Stimulated activated CD4-positive, alpha-beta T cell treated with anti-CD3 and anti-CD28 coated beads, Interleukin-2, amount 100 ng/mL, for 4 hours (primary cell): ENCODE results near the gene SENP1.

Experiments used
- DNase-seq: peaks from one replicate; pipeline ENCODE4 v3.0.0-alpha.2; 2020; ENCODE audit warnings: low read depth

Gene SENP1

DNA sequence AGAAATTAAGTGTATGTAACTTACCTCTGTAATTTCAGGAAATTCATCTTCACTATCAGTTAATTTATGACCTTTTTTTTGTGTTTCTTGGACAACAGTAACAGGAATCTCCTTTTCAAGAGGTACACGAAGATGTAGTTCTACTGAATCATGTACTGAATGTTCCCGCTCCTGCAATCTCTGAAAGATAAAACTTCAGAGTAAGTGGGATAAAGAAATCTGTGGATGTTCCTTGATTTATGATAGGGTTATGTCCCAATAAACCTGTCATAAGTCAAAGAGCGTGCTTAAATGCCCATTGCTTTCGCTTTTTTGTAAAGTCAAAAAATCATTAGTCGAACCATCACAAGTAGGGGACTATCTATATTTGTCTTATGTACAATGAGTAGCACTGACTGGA, 40.8 kb downstream of the SENP1 start:
- DNase-seq, result no peak

DNA sequence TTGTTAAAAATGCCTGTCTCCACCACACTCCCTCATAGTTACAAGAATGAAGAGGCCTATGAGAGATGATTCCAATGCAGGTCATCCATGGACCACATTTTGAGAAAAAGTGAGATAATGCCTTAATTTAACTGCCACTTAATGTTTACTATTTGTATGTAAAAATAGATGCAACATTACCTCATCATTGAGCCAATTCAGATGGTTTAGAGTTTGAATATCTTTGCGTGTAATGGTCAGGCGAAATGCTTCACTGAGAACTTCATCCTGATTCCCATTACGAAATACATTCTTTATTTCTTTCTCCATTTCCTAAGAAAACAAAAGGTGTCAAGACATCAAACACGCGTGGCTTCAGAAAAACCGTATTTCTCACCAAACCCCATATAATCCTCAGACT, 42.3 kb downstream of the SENP1 start:
- DNase-seq, result no peak

- no peak for DNase-seq
Measured at GRCh38 chr12:48061938-48062719, 43.8 kb downstream of the SENP1 start.

DNA sequence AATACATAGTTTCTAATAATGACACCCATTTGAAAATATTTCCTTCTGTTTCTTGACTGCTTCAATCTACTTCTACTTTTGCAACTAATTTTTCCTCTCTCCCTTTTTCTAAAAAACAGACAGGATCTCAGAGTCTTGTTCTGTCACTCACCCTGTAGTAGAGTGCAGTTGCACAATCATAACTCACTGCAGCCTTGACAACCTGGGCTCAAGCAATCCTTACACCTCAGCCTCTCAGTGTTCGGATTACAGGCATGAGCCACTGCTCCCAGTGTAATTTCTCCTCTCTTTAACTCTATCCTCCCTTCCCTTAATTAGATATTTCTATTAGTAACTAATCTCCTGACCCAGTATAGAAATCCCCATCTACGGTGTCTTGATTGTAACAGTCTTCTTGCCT, 45.4 kb downstream of the SENP1 start:
- DNase-seq, result no peak

DNA sequence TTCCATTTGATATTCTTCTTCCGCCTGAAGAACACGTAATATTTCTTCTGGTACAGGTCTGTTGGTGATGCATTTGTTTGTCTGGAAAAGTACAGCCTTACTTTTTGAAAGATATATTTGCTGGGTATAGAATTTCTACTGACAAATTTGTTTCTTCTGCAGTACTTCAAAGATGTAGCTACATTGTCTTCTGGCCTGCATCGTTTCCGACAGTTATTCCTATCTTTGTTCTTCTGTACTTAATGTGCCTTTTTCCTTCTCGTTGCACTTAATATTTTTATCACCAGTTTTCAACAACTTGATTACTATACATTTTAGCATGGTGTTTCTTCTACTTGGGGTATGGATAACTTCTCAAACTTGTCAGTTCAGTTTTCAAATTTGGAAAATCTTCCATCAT, 47.1 kb downstream of the SENP1 start:
- no peak for DNase-seq

DNA sequence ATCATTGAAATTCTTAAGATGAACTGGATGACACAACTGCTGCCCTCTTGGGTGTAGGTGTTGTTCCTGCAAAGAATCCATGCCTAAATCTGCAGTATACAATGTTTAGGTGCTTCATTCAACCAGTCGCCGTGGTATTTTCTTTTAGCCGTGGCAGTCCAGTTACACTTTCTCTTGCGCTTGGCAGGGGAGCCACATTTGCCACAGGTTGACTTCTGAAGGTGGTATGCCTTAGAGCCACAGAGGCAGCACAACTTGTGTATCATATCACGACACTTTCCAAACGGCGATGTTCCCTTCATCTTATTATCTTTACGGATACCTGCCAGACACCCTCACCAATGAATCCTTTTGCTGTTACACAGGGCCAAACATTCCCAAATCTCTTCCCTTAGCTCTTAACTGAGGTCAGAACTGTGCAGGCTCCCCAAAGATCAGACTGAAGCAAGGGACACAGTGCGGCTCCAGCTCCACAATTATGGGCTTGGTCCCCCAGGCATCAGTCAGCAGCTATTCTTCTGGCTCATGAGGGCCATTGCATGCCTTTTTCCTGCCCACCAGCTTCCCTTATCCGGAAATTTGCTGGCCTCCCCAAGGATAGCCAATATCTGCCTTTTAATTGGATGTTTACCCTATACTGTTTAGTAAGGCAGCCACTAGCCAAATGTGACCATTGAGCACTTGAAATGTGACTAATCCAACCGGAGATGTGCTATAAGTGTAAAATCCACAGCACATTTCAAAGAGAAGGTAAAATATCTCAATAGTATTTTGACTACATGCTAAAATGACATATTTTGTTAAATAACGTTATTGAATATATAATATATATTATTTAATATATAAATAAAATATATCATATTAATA, 50.7 kb downstream of the SENP1 start:
- no peak for DNase-seq

DNA sequence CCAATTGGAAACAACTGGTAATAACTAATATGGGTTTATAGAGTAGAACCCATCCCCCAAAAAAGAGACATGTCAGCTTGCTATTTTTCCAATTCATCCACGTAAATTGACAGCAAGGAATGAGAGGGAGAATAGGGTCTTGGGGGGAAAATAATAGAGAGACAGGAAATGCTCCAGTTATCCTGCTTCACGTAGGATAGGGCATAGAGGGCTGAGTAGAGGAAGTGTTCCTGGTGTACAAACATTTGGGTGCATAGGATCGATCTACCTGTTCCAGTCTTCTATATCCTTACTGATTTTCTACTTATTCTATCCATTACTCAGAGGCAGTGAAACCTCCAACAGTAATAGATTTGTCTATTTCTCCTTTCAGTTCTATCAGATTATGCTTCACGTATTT, 52.0 kb downstream of the SENP1 start:
- DNase-seq, result no peak

DNA sequence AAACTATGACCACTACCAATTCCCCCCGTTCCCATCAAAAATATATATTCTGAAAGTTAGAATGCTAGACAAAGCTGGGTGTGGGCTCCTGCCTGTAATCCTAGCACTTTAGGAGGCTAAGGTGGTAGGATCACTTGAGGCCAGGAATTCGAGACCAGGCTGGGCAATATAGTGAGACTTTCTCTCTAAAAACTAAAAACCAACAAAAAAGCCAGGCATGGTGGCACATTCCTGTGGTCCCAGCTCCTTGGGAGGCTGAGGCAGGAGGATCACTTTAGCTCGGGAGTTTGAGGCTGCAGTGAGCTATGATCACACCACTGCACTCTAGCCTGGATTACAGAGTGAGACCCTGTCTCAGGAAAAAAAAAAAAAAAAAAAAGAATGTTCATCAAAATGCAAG, 52.8 kb downstream of the SENP1 start:
- no peak for DNase-seq

DNA sequence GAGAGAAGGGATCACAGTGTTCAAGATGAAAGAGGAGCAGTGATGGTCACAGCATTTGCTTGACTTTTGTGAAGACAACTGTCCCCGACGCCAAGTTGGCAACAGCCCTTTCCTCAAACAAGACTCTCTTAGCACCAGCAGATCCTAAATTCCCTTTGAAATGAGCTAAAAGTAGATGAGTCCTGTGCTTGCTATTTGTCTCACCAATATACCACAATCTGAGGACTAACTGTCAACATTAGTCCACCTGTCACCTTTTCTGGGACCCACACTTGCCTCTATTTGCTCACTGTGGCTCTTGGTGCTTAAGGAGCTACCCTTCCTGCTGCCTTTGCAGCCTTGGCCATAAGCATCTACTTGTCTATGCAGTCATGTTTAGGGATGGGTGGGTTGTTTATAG, 54.2 kb downstream of the SENP1 start:
- DNase-seq, result no peak

- no peak for DNase-seq
Measured at GRCh38 chr12:48050174-48050573, 55.7 kb downstream of the SENP1 start.

GRCh38 chr12:48045965-48046518, 59.8 kb downstream of the SENP1 start:
- DNase-seq, result no peak

- DNase-seq, result no peak
Measured at GRCh38 chr12:48045061-48045846, 60.6 kb downstream of the SENP1 start.

GRCh38 chr12:48044396-48044795, 61.5 kb downstream of the SENP1 start:
- no peak for DNase-seq

DNA sequence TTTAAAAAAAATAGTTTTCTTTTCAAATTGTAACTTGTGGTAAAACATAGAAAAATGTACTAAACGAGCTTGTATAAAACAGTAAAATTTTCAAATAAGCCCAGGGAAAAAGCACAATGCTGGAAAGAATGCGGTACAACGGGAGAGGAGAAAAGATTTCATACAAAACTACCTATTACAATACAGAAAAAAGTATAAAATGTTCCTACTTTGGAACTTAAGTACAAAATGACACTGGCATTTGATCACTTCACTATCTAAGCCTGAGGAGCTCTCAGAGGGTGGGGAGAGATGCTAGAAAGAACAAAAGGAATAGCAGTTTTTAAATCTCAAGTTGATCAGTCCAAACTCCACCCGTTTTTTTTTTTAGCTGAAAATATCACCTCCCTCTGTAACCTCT, 62.1 kb downstream of the SENP1 start:
- no peak for DNase-seq

GRCh38 chr12:48041591-48042423, 64.1 kb downstream of the SENP1 start:
- no peak for DNase-seq

DNA sequence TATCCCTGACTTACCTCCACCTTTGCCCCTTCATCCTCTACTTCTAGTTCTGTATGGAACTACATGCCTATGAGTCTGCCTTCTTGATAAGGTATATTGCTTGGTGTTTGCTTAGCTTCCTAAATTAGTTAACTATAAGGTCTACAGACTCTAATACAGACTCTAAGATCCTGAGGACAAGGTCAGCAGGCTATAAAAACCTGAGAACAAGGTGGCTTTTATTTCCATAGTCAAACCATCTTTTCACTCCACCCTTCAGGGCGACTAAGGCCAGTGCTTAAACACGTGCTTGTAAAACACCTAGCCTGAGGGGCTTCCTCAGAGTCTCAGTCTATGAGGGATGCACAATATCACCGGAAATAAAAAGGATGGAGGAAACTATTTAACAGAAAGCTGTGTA, 65.5 kb downstream of the SENP1 start:
- no peak for DNase-seq

DNA sequence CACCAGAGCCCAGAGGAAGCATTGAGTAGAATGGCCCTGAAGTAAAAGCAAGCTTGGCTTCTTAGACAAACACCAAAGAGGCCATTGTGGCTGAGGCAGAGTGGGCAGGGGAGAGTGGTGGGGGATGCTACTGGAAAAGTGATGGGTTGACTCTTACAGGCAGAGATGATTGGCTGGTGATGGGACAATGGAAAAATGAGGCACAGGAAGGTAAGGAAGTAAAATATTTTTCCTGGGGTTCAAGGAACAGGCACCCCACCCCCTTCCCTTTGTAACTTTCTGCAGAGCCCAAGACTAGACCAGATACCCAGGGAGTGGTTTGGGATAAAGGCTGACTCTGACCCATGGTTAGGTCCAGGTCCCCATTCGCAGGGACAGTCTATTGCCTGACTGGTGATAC, 66.7 kb downstream of the SENP1 start:
- no peak for DNase-seq

DNA sequence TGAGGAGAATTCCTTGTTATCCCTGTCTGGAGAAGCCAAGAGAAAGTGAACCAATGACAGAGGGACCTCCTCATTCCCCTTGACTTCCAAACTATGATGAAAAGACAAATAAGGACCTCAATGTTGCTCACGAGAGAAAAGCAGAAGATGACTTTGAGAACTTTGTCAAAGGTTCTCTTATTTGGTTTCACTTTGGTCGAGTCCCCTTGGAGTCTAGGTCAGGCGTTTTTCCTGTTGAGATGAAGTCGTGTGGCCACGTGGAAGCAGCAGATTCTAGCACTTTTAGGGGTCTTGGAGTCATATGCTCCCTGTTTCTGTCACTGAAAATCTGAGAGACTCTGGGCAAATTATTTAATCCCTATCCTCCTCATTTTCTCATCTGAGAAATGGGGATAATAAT, 67.8 kb downstream of the SENP1 start:
- no peak for DNase-seq

DNA sequence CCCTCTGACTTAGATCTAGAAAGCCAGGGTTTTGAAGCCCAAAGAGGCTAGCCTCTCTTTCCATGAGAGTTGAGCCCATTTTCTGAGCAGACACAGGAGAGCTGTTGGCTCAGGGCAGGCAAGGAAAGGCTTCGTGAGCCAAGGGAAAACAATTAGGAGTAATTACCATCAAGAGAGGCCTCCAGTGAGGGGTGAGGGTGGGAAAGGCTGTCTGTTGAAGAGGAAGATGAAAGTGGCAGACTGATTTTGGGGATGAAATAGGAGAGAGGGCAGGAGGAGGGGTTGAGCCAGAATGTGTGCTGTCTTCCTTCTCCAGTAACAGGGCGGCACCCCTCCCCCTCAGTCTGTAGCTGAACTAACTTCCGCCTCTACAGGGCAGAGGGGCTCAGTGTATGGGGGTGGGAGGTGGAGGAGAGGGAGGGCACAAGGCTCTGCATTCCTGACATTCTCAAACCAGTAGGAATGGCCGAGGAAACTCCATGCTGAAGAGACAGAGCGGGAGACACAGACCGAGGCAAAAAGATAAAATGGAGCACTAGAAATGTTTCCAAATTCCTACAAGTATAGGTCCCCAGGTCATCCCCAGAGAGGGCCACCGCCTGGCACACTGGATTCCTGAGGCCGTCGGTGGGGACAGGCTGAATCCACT, 68.5 kb downstream of the SENP1 start:
- DNase-seq, result no peak

- no peak for DNase-seq
Measured at GRCh38 chr12:48036818-48037217, 69.1 kb downstream of the SENP1 start.
